Endothelial cell of umbilical vein (primary cell): ENCODE data around the gene TBC1D16. TPM values are rescaled to one million over a fixed set of nuclear protein-coding genes. Genes with fewer than 3 reads are reported as not detected.

Source experiments
- BruUV-seq: library from RNA; stranded (reverse); fragments of 400-500 nt; replicated peaks from 2 replicates; lab custom pipeline; 2021; lab: Mats Ljungman, UMichigan
- CTCF ChIA-PET: fragments of 300-600, 350-600 bp; sonication (Branson Sonifier 250); formaldehyde crosslinking; loops from one replicate; lab custom pipeline; 2021; ENCODE audit warnings: antibody characterized with exemption, inconsistent platforms; lab: Charles Lee
- POLR2A ChIA-PET: fragments of 300-600, 350-600 bp; sonication (Branson Sonifier 250); formaldehyde crosslinking; loops from one replicate; lab custom pipeline; 2021; ENCODE audit warnings: antibody characterized with exemption, inconsistent platforms; lab: Charles Lee
- DNase-seq: peaks from one replicate; pipeline ENCODE4 v3.0.0-alpha.2; 2011; ENCODE audit warnings: low read depth, low spot score
- FAIRE-seq: peaks from 2 replicates; lab custom pipeline; 2011; peaks lifted over from hg19 to GRCh38; lab: Jason Lieb, UNC
- H2AFZ ChIP-seq: 2 replicates; pipeline ENCODE4 v1.6.0; 2012; ENCODE audit warnings: low read depth, low read length, control low read depth, inconsistent platforms
- H3K27ac ChIP-seq: 2 replicates; pipeline ENCODE4 v1.5.1; 2011; ENCODE audit warnings: low read depth, mild to moderate bottlenecking, control low read depth, low read length, moderate library complexity; ENCODE audit not compliant: insufficient read depth
- H3K27me3 ChIP-seq, 2 experiments: 2 replicates each; pipeline versions ENCODE4 v1.6.0 to v1.6.1; 2011; ENCODE audit warnings: low read length in 2 of 2, mixed read lengths in 1 of 2; ENCODE audit not compliant: control insufficient read depth in 2 of 2, insufficient read depth in 2 of 2
- H3K36me3 ChIP-seq, 2 experiments: 2 replicates in 1 of 2; 3 replicates in 1 of 2; pipeline ENCODE4 v1.5.1; 2011; ENCODE audit warnings: low read length in 2 of 2, mild to moderate bottlenecking in 1 of 2, moderate library complexity in 1 of 2; ENCODE audit not compliant: control insufficient read depth in 2 of 2, insufficient read depth in 2 of 2; ENCODE audit errors: extremely low read depth in 1 of 2
- H3K4me1 ChIP-seq: 3 replicates; pipeline ENCODE4 v1.5.1; 2011; ENCODE audit warnings: mild to moderate bottlenecking, low read length; ENCODE audit not compliant: control insufficient read depth, insufficient read depth; ENCODE audit errors: extremely low read depth
- H3K4me2 ChIP-seq: 2 replicates; pipeline ENCODE4 v1.6.1; 2011; ENCODE audit warnings: low read length, control low read depth, mixed read lengths; ENCODE audit not compliant: insufficient read depth
- H3K4me3 ChIP-seq, 3 experiments: fragments of 200-600 bp in 1 of 3; sonication (generic), shearing (Covaris generic) in 1 of 3; replicated peaks in 1 of 3; 2 replicates each; pipeline ENCODE4 v1.5.1; 2011 to 2016; ENCODE audit warnings: control low read depth in 3 of 3, low read length in 3 of 3, mild to moderate bottlenecking in 2 of 3, inconsistent platforms in 1 of 3, low read depth in 1 of 3, moderate library complexity in 1 of 3; ENCODE audit not compliant: insufficient read depth in 1 of 3
- H3K79me2 ChIP-seq: 2 replicates; pipeline ENCODE4 v1.6.0; 2012; ENCODE audit warnings: low read length, inconsistent platforms; ENCODE audit not compliant: control insufficient read depth, insufficient read depth
- H3K9ac ChIP-seq: replicated peaks from 2 replicates; pipeline ENCODE3; 2011; ENCODE audit warnings: low read length, control low read depth; ENCODE audit not compliant: insufficient read depth; ENCODE audit errors: extremely low read depth
- H3K9me1 ChIP-seq: replicated peaks from 3 replicates; pipeline ENCODE4 v1.6.0; 2011; ENCODE audit warnings: mild to moderate bottlenecking, low read length; ENCODE audit not compliant: control insufficient read depth, insufficient read depth; ENCODE audit errors: extremely low read depth
- H3K9me3 ChIP-seq: replicated peaks from 2 replicates; pipeline ENCODE4 v1.5.1; 2012; ENCODE audit warnings: low read length, inconsistent platforms; ENCODE audit not compliant: control insufficient read depth, insufficient read depth
- H4K20me1 ChIP-seq: replicated peaks from 2 replicates; pipeline ENCODE3; 2011; ENCODE audit warnings: mild to moderate bottlenecking, low read length; ENCODE audit not compliant: control insufficient read depth, insufficient read depth; ENCODE audit errors: extremely low read depth
- EZH2 ChIP-seq: IDR thresholded peaks from 2 replicates; pipeline ENCODE4 v1.6.1; 2012; ENCODE audit warnings: borderline replicate concordance, low read depth, mild to moderate bottlenecking, moderate library complexity, low read length, inconsistent platforms; ENCODE audit not compliant: severe bottlenecking
- FOS ChIP-seq: IDR thresholded peaks from 2 replicates; pipeline ENCODE4 v1.6.1; 2011; ENCODE audit warnings: mild to moderate bottlenecking, low read length, moderate library complexity, borderline replicate concordance; ENCODE audit not compliant: insufficient read depth
- GATA2 ChIP-seq: IDR thresholded peaks from 2 replicates; pipeline ENCODE4 v1.7.0; 2011; ENCODE audit warnings: low read depth, mild to moderate bottlenecking, moderate library complexity, mixed read lengths, low read length; ENCODE audit not compliant: insufficient read length, insufficient read depth
- JUN ChIP-seq: IDR thresholded peaks from 2 replicates; pipeline ENCODE4 v1.6.1; 2011; ENCODE audit warnings: borderline replicate concordance, low read depth; ENCODE audit not compliant: insufficient read length, insufficient read depth
- MAX ChIP-seq: IDR thresholded peaks from 2 replicates; pipeline ENCODE4 v1.6.1; 2011; ENCODE audit not compliant: insufficient read depth, insufficient read length
- MYC ChIP-seq: IDR thresholded peaks from one replicate; pipeline ENCODE4 v1.6.1; 2011; ENCODE audit warnings: mild to moderate bottlenecking, low read depth, low read length
- POLR2A ChIP-seq: IDR thresholded peaks from 2 replicates; pipeline ENCODE4 v1.6.1; 2012; ENCODE audit warnings: low read depth, mild to moderate bottlenecking, control low read depth, low read length
- POLR2AphosphoS5 ChIP-seq: IDR thresholded peaks from 2 replicates; pipeline ENCODE4 v1.6.1; 2012; ENCODE audit warnings: low read depth, mild to moderate bottlenecking, control low read depth, low read length, moderate library complexity; ENCODE audit not compliant: insufficient read depth
- dilution Hi-C: fragments of 300-500 bp; cut with MboI; formaldehyde crosslinking; loops from one replicate; pipeline ENCODE4 v1.15.0; 2019; ENCODE audit warnings: low sequenced_read_pairs; ENCODE audit not compliant: extremely low pct_ligation_motif_present
- intact Hi-C: fragments of 100-400 bp; cut with micrococcal nuclease; formaldehyde crosslinking; loops from one replicate; pipeline ENCODE4 v1.10.0; 2022
- polyA plus RNA-seq, 4 experiments: library from polyadenylated mRNA; depleted of rRNA in 3 of 4; stranded (reverse) in 3 of 4; unstranded in 1 of 4; fragments of >200 nt; gene quantifications; 2 replicates each; pipeline versions ENCODE4 v1.2.1 to v1.2.3, GENCODE V29; 2011 to 2012; ENCODE audit warnings: missing spikeins in 1 of 4
- total RNA-seq: library from RNA; stranded (reverse); gene quantifications from 2 replicates; pipeline ENCODE4 v1.2.3, GENCODE V29; 2021
- TF ChIP-seq, protein P1 (sequence below), 2 donors: IDR thresholded peaks; 1 replicate in 1 of 2; 2 replicates in 1 of 2; pipeline ENCODE4 v1.5.1; 2011; ENCODE audit warnings: low read length in 2 of 2, mild to moderate bottlenecking in 2 of 2, moderate library complexity in 2 of 2, control low read depth in 1 of 2, inconsistent platforms in 1 of 2, low read depth in 1 of 2; ENCODE audit not compliant: insufficient read depth in 1 of 2; ENCODE audit errors: extremely low read depth in 1 of 2

The TBC1D16 gene
- total and polyA plus RNA-seq, 2 donors (not counting 3 experiments of a cell fraction or from before 2014, with no cell fraction given), result 12.9 to 48.6 TPM

DNA sequence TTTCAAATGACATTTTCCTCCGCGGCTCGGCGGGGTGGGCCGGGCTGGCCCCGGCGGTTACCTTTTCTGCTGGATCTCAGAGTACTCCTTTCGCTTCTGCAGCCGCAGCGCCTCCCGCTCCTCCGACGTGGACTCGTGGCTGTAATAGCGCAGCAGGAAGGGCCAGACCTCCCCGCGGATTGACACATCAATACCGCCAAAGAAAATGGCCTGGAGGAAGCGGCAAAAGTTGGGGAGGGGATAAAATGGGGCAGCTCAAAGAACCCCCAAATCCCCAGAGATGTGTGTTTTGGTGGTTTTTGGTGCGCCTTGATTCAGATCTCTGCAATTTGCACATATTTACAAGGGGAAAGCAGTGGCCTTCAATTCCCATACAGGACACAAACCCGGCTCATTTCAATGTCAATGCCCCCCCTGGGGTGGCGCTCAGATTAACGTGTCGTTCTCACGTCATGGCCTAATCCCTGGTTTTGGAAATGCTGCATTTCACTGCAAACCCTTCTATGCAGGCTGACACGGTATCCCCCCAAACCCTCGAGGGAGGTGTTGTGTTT lies 85.9 kb downstream of the TBC1D16 start:
- no peak for FAIRE-seq
- DNase-seq, result no peak
- H3K9ac ChIP-seq, result no peak overlapping the region
- no peak overlapping the region for H3K4me2 ChIP-seq
- H3K27ac ChIP-seq, result no peak overlapping the region
- H3K4me1 ChIP-seq, result no peaks in the 10 kb centered on the region
- BruUV-seq, result no TSS peak
- no peaks in the 10 kb centered on the region for H3K9me1 ChIP-seq
- no peaks in the 10 kb centered on the region for H3K27me3 ChIP-seq
- CTCF ChIA-PET, result interaction anchor here (1.8 kb wide), 1 partner anchor 16 kb away, joined by 4 read pairs; no protein-coding TSS in a partner anchor
- H2AFZ ChIP-seq, result no peak overlapping the region
- H3K4me3 ChIP-seq, result no peak overlapping the region
- intact Hi-C loops, result no loop called here
- H4K20me1 ChIP-seq, result no peaks in the 10 kb centered on the region
- POLR2A ChIA-PET, result no interaction called here
- TF ChIP-seq FOS (no peak), POLR2AphosphoS5 (no peak), POLR2A (no peak), GATA2 (no peak), MAX (no peak), MYC (no peak), JUN (no peak), EZH2 (no peak)
- TF ChIP-seq, protein P1, sequence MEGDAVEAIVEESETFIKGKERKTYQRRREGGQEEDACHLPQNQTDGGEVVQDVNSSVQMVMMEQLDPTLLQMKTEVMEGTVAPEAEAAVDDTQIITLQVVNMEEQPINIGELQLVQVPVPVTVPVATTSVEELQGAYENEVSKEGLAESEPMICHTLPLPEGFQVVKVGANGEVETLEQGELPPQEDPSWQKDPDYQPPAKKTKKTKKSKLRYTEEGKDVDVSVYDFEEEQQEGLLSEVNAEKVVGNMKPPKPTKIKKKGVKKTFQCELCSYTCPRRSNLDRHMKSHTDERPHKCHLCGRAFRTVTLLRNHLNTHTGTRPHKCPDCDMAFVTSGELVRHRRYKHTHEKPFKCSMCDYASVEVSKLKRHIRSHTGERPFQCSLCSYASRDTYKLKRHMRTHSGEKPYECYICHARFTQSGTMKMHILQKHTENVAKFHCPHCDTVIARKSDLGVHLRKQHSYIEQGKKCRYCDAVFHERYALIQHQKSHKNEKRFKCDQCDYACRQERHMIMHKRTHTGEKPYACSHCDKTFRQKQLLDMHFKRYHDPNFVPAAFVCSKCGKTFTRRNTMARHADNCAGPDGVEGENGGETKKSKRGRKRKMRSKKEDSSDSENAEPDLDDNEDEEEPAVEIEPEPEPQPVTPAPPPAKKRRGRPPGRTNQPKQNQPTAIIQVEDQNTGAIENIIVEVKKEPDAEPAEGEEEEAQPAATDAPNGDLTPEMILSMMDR (IDR thresholded peaks at IDR 0.05; ENCODE audit: extremely low read depth in 1 of 2, insufficient read depth in 1 of 2, low read depth in 1 of 2, low read length in 2 of 2), result no peak
- H3K9me3 ChIP-seq, result no peaks in the 10 kb centered on the region
- peaks cover 0 to 26% of the 10 kb centered on the region in 2 experiments for H3K36me3 ChIP-seq
- no peaks in the 10 kb centered on the region for H3K79me2 ChIP-seq
- dilution Hi-C loops, result no loop called here
